PFSK-1 (cell line): ENCODE results near the gene GPR18.

Source experiments
- FOXP2 ChIP-seq: optimal IDR thresholded peaks from 2 replicates; pipeline ENCODE3; 2011; ENCODE audit warnings: borderline replicate concordance, control low read depth, inconsistent platforms; ENCODE audit not compliant: insufficient read depth; ENCODE audit errors: extremely low read length, extremely low read depth
- POLR2AphosphoS5 ChIP-seq: IDR thresholded peaks from 2 replicates; pipeline ENCODE4 v1.6.1; 2012; ENCODE audit warnings: low read depth, mild to moderate bottlenecking, control low read depth, low read length, moderate library complexity
- REST ChIP-seq, 2 experiments: IDR thresholded peaks; 2 replicates each; pipeline versions ENCODE4 v1.6.1 to v1.8.0; 2011 to 2012; ENCODE audit warnings: low read depth in 2 of 2, low read length in 2 of 2, control low read depth in 1 of 2, inconsistent platforms in 1 of 2, mild to moderate bottlenecking in 1 of 2, moderate library complexity in 1 of 2; ENCODE audit not compliant: insufficient read depth in 1 of 2
- SIN3A ChIP-seq: IDR thresholded peaks from 2 replicates; pipeline ENCODE4 v1.6.1; 2012; ENCODE audit warnings: mild to moderate bottlenecking, low read length, moderate library complexity, borderline replicate concordance; ENCODE audit not compliant: insufficient read depth
- TAF1 ChIP-seq: IDR thresholded peaks from 2 replicates; pipeline ENCODE4 v1.6.1; 2012; ENCODE audit warnings: low read length, control low read depth, borderline replicate concordance; ENCODE audit not compliant: insufficient read depth

- no peak for TF ChIP-seq REST (IDR thresholded peaks at IDR 0.05; ENCODE audit: insufficient read depth in 1 of 2, low read depth in 2 of 2, low read length in 2 of 2)
- TF ChIP-seq SIN3A = no peak
- no peak for TF ChIP-seq TAF1
- no peak for TF ChIP-seq POLR2AphosphoS5
- no peak for TF ChIP-seq FOXP2
Measured at GRCh38 chr13:99218545-99218944, 39.6 kb downstream of the GPR18 start.
